HUES64 (cell line): ENCODE results near the gene STAT5A.

Experiments used
- H3K27ac ChIP-seq: 2 replicates; pipeline ENCODE4 v1.7.0; 2013; ENCODE audit warnings: low read depth, low read length, inconsistent platforms
- H3K27me3 ChIP-seq: 2 replicates; pipeline ENCODE4 v1.6.1; 2013; ENCODE audit warnings: mild to moderate bottlenecking, low read length; ENCODE audit not compliant: insufficient read depth
- H3K36me3 ChIP-seq: 2 replicates; pipeline ENCODE4 v1.6.1; 2013; ENCODE audit warnings: mild to moderate bottlenecking, low read length; ENCODE audit not compliant: insufficient read depth
- H3K4me1 ChIP-seq: 2 replicates; pipeline ENCODE4 v1.6.1; 2013; ENCODE audit warnings: mild to moderate bottlenecking, low read length, moderate library complexity; ENCODE audit not compliant: insufficient read depth
- H3K4me3 ChIP-seq: 2 replicates; pipeline ENCODE4 v1.5.1; 2013; ENCODE audit warnings: mild to moderate bottlenecking, low read length, moderate library complexity
- H3K9ac ChIP-seq: 2 replicates; pipeline ENCODE4 v1.6.1; 2013; ENCODE audit warnings: mild to moderate bottlenecking, low read depth, low read length
- H3K9me3 ChIP-seq: 2 replicates; pipeline ENCODE4 v1.6.1; 2013; ENCODE audit warnings: low read depth, low read length; ENCODE audit not compliant: insufficient read depth
- WGBS: fragments of 150-250, 120-280 bp; methylation state at CpG from one replicate; pipeline ENCODE4 v1.1.7; 2013; ENCODE audit warnings: missing lambda C conversion rate; 5-methylcytosine and 5-hydroxymethylcytosine counted together

The STAT5A gene

GRCh38 chr17:42309986-42310786 lies 21.9 kb downstream of the STAT5A start:
- Histone ChIP-seq H3K9me3 (no peaks in the 10 kb centered on the region), H3K27me3 (no peaks in the 10 kb centered on the region), H3K4me1 (peaks cover 24% of the 10 kb centered on the region), H3K36me3 (peaks cover 12% of the 10 kb centered on the region), H3K27ac (no peak overlapping the region), H3K4me3 (no peak overlapping the region), H3K9ac (no peak overlapping the region)
- WGBS = 83% methylated on average over 19 of the region's 19 CpGs

GRCh38 chr17:42310787-42311215 lies 22.5 kb downstream of the STAT5A start:
- no peak overlapping the region for H3K27ac ChIP-seq

GRCh38 chr17:42311240-42312034 lies 23.1 kb downstream of the STAT5A start:
- WGBS = 86% methylated on average over 19 of the region's 19 CpGs
- Histone ChIP-seq H3K4me1 (peaks cover 24% of the 10 kb centered on the region), H3K36me3 (peaks cover 25% of the 10 kb centered on the region), H3K27ac (no peak overlapping the region; the same call in 1 of the 2 replicates), H3K4me3 (no peak overlapping the region), H3K9me3 (no peaks in the 10 kb centered on the region), H3K9ac (no peak overlapping the region), H3K27me3 (no peaks in the 10 kb centered on the region)

More at GRCh38 chr17:42310787-42311215, 22.5 kb downstream of the STAT5A start:
- Histone ChIP-seq H3K9ac (no peak overlapping the region), H3K27me3 (no peaks in the 10 kb centered on the region), H3K4me3 (no peak overlapping the region), H3K36me3 (peaks cover 19% of the 10 kb centered on the region), H3K4me1 (peaks cover 24% of the 10 kb centered on the region), H3K9me3 (no peaks in the 10 kb centered on the region)
- 82% methylated on average over 9 of the region's 9 CpGs for WGBS

GRCh38 chr17:42312035-42312284 lies 23.7 kb downstream of the STAT5A start:
- Histone ChIP-seq H3K4me3 (no peak overlapping the region), H3K4me1 (peaks cover 24% of the 10 kb centered on the region), H3K9me3 (no peaks in the 10 kb centered on the region), H3K36me3 (peaks cover 30% of the 10 kb centered on the region), H3K27me3 (no peaks in the 10 kb centered on the region), H3K27ac (no peak overlapping the region; the same call in 1 of the 2 replicates), H3K9ac (no peak overlapping the region)
- 52% methylated on average over 5 of the region's 5 CpGs for WGBS

DNA sequence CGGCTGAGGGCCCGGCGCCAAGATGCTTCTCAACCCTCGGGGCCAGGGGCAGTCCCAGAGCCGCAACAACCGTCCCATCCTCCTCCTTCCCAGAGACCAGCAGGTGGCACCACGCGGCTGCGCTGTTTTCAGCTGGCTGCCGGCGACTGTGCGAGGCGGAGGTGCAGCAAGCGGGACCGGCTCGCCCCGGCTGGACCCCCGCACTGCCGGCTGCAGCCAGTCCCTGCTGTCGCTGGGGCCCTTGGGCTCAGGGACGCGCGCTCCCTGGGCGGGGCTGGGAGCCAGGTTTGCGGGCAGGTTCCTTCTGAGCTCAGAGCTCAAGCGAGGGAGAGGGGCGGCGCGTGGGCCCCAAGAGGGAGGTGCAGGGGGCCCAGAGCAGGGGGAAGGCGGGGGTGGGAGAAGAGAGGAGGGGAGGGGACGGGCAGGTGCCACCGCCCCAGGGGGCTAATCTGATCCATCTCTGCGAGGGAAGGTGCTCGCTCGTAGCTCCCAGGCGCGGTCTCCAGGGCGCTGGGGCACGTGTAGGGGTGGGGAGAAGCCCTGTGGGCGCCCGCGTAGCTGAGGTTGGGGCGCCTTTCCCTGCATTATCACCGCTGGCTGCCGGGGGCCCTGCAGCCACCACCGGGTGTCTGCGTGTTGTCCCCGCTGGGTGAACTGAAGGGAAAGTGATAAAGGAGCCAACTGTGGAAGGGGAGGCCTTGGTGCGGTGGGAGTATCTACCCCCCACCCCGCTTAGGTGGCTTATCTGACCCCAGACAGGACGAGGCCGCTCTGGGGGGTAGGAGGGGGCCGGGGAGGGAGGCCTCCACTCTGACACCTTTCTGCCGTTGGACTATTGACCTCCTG lies 24.2 kb downstream of the STAT5A start:
- Histone ChIP-seq H3K4me1 (peaks cover 24% of the 10 kb centered on the region), H3K9ac (peak overlapping the region; percentile 40; the same call in 1 of the 2 replicates), H3K27ac (peak overlapping the region; percentile 37; the same call in 1 of the 2 replicates), H3K9me3 (no peaks in the 10 kb centered on the region), H3K36me3 (peaks cover 36% of the 10 kb centered on the region), H3K4me3 (peak overlapping the region; percentile 34), H3K27me3 (no peaks in the 10 kb centered on the region)
- WGBS = 28% methylated on average over 50 of the region's 54 CpGs

GRCh38 chr17:42313389-42313772 lies 25.1 kb downstream of the STAT5A start:
- WGBS = 78% methylated on average over 4 of the region's 4 CpGs
- Histone ChIP-seq H3K27ac (no peak overlapping the region), H3K4me1 (peaks cover 24% of the 10 kb centered on the region), H3K36me3 (peaks cover 40% of the 10 kb centered on the region), H3K4me3 (no peak overlapping the region), H3K9ac (no peak overlapping the region), H3K9me3 (no peaks in the 10 kb centered on the region), H3K27me3 (no peaks in the 10 kb centered on the region)

GRCh38 chr17:42313773-42314566 lies 25.7 kb downstream of the STAT5A start:
- WGBS = 86% methylated on average over 14 of the region's 14 CpGs
- Histone ChIP-seq H3K36me3 (peaks cover 45% of the 10 kb centered on the region), H3K4me1 (peaks cover 24% of the 10 kb centered on the region), H3K9me3 (no peaks in the 10 kb centered on the region), H3K9ac (no peak overlapping the region), H3K4me3 (no peak overlapping the region), H3K27me3 (no peaks in the 10 kb centered on the region), H3K27ac (no peak overlapping the region)

GRCh38 chr17:42315402-42316156 lies 27.3 kb downstream of the STAT5A start:
- no peak overlapping the region for H3K4me3 ChIP-seq
- peaks cover 27% of the 10 kb centered on the region for H3K4me1 ChIP-seq
- H3K9me3 ChIP-seq = no peaks in the 10 kb centered on the region
- no peak overlapping the region for H3K9ac ChIP-seq
- peaks cover 54% of the 10 kb centered on the region for H3K36me3 ChIP-seq
- H3K27ac ChIP-seq = no peak overlapping the region
- WGBS = 93% methylated on average over 10 of the region's 10 CpGs
- no peaks in the 10 kb centered on the region for H3K27me3 ChIP-seq

DNA sequence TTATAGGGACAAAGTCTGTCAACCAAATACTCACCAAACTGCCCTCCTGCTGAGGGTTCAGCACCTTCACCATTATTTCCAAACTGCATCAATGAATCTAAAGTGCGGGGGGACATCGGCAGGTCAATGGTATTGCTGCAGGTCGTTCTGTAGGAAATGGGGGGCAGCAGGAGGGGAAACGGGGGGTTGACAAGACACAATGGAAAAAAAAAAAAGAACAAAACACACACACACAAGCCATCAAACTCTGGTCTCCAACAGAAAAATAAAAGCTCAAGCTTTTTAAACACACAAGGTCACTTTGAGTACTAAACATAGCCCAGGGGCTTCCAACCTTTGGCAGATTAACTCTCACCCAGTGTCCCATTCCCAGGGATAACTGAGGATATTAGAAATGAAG lies 28.5 kb downstream of the STAT5A start:
- H3K27me3 ChIP-seq = no peaks in the 10 kb centered on the region
- H3K4me1 ChIP-seq = peaks cover 15% of the 10 kb centered on the region
- no peaks in the 10 kb centered on the region for H3K9me3 ChIP-seq
- no peak overlapping the region for H3K27ac ChIP-seq
- H3K9ac ChIP-seq = no peak overlapping the region
- peaks cover 65% of the 10 kb centered on the region for H3K36me3 ChIP-seq
- WGBS = 96% methylated on average over 4 of the region's 4 CpGs
- H3K4me3 ChIP-seq = no peak overlapping the region

GRCh38 chr17:42317266-42317845 lies 29.1 kb downstream of the STAT5A start:
- Histone ChIP-seq H3K4me3 (no peak overlapping the region), H3K27ac (no peak overlapping the region), H3K4me1 (peaks cover 11% of the 10 kb centered on the region; the same call in 1 of the 2 replicates), H3K27me3 (no peaks in the 10 kb centered on the region), H3K9me3 (no peaks in the 10 kb centered on the region), H3K9ac (no peak overlapping the region), H3K36me3 (peaks cover 71% of the 10 kb centered on the region)
- 86% methylated on average over 5 of the region's 5 CpGs for WGBS
